Astrocyte of the cerebellum (primary cell): ENCODE measurements around the gene SLAIN2.

ENCODE experiments used
- DNase-seq: peaks from one replicate; pipeline ENCODE4 v3.0.0-alpha.2; 2011; ENCODE audit warnings: low read depth
- H3K4me3 ChIP-seq: 2 replicates; pipeline ENCODE4 v1.5.1; 2011; ENCODE audit warnings: mild to moderate bottlenecking, low read depth, low read length, moderate library complexity
- CTCF ChIP-seq: IDR thresholded peaks from 2 replicates; pipeline ENCODE4 v1.5.1; 2012; ENCODE audit warnings: low read length, low read depth, moderate library complexity, mild to moderate bottlenecking; ENCODE audit errors: missing control alignments
- in situ Hi-C: cut with HindIII; loops from 2 replicates; pipeline ENCODE4 v1.10.0; 2017; ENCODE audit warnings: low sequenced_read_pairs

The SLAIN2 gene

DNA sequence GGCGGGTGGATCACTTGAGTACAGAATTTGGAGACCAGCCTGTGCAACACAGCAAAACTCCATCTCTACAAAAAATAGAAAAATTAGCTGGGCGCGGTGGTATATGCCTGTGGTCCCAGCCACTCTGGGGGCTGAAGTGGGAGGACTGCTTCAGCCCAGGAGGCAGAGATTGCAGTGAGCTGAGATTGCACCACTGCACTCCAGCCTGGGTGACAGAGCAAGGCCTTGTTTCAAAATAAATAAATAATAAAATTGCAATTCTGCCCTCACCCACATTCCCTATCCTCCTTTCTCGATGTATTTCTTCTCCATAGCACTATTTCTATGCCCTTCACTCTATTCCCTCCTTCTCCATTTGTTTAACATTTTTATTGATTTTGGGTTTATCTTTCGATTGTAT is 8.7 kb upstream of the SLAIN2 start:
- in situ Hi-C loops: no loop called here
- DNase-seq: no peak
- no peak overlapping the region for H3K4me3 ChIP-seq
- no peak for TF ChIP-seq CTCF

- no peak for TF ChIP-seq CTCF
- H3K4me3 ChIP-seq: no peak overlapping the region
- no peak for DNase-seq
- in situ Hi-C loops: no loop called here
Measured at GRCh38 chr4:48333587-48333986, 7.7 kb upstream of the SLAIN2 start.

DNA sequence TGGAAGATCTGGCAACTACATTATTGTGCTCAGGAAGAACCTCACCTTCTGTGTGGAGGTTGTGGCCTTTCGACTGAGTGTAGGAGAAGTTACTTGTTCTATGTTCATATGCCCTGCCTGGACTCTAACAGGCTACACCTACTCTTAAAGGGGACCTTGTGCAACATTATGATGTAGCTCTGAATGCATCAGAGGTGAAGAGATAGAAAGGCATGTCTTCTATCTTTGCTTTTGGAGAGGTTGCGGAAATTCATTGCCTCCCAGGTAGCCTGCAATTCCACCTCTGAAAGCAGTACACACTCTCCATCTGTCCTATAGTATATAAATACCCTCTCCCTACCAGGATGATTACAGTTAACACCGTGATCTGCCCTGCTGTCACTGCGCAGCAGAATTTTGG is 7.1 kb upstream of the SLAIN2 start:
- no peak overlapping the region for H3K4me3 ChIP-seq
- no peak for DNase-seq
- in situ Hi-C loops: no loop called here
- TF ChIP-seq CTCF: no peak

DNA sequence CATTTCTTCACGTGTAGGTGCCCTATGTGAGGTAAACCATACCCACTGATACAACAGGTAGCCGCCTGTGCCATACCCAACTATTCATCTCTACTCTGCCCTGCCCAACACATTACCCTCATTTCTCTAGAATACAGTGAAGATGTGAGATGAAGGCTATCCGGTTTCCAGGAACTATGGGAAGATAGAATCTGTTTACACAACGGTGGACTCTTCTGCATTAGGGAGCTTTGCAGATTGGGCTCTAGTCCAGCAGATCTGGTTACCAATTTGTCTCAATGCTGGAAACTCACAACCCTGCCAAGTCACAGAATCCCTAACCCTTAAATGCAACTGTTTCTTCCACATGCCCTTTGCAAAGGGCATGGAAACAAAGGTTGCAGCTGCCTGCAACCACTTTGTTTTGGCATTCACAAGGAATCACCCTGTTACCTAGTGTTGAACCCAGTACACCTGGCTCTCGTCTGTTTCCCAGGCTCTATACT is 6.4 kb upstream of the SLAIN2 start:
- no peak for DNase-seq
- H3K4me3 ChIP-seq: no peak overlapping the region
- no peak for TF ChIP-seq CTCF
- in situ Hi-C loops: no loop called here

DNA sequence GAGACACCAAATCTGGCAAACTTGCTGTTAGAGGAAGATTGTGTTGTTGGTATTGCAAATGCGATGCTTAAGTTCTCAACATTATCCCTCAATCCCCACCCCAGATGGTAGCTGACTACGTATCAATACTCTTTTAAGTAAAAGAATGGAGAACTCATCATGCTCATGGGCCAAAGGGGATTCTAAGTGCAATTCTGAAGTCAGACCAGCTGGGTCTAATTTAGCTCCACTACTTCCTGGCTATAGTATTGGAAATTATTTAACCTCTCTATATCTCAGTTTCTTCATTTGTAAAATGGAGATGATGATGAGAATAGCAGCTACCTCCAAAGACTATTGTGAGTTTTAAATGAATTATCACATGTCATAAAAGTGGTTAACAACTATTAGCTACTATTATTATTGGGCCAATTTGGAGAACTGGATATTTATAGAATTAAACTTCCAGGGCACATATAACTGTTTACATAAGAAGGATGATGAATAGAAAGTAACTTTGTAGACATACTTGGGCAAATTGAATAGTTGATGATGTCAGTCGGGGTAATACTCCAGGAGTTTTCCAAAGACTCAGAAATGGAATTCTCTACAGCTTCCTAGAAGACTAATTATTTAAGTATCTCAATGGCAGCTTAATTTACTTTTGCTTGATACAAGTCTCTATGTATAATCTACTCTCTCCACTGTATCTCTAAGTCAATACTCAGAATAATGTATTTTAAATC is 5.0 kb upstream of the SLAIN2 start:
- no peak for TF ChIP-seq CTCF
- in situ Hi-C loops: no loop called here
- DNase-seq: no peak

GRCh38 chr4:48337731-48338130 is 3.6 kb upstream of the SLAIN2 start:
- H3K4me3 ChIP-seq: no peak overlapping the region
- in situ Hi-C loops: no loop called here
- TF ChIP-seq CTCF: no peak
- no peak for DNase-seq

More for the DNA sequence above, 5.0 kb upstream of the SLAIN2 start:
- no peak overlapping the region for H3K4me3 ChIP-seq
